SK-N-DZ (cell line): ENCODE measurements around the gene DMRTC1B.

Experiments
- small RNA-seq, 2 experiments: library from RNA; depleted of rRNA; stranded (forward); fragments of <200 nt; gene quantifications; one replicate each; pipeline ENCODE3, GENCODE V24; 2014

The DMRTC1B gene

Small RNA genes lying within 50 kb of the gene (small RNA-seq; reads per million reads assigned to genes)
- 0.03 to 0.13 reads per million in 2 experiments for gene RNU1-112P
